Measurements from ENCODE around the gene EXOC4.

Gene EXOC4

GRCh38 chr7:133912916-133913697 lies 660.2 kb downstream of the EXOC4 start:
- DNase-seq (ENCODE audit: low read depth in 1 of 2, low spot score in 1 of 2), result no peak

GRCh38 chr7:133916621-133917020 lies 663.7 kb downstream of the EXOC4 start:
- no peak for DNase-seq (ENCODE audit: low read depth in 1 of 2, low spot score in 1 of 2)

- no peak for DNase-seq (ENCODE audit: low read depth in 1 of 2, low spot score in 1 of 2)
Observed at GRCh38 chr7:133919810-133920209, 666.9 kb downstream of the EXOC4 start.

GRCh38 chr7:133921635-133922182 lies 668.8 kb downstream of the EXOC4 start:
- DNase-seq (ENCODE audit: low read depth in 1 of 2, low spot score in 1 of 2), result no peak

- DNase-seq (ENCODE audit: low read depth in 1 of 2, low spot score in 1 of 2), result no peak
Observed at GRCh38 chr7:133923974-133924373, 671.1 kb downstream of the EXOC4 start.

- no peak for DNase-seq (ENCODE audit: low read depth in 1 of 2, low spot score in 1 of 2)
Observed at GRCh38 chr7:133931053-133931452, 678.2 kb downstream of the EXOC4 start.

- DNase-seq (ENCODE audit: low read depth in 1 of 2, low spot score in 1 of 2), result no peak
Observed at GRCh38 chr7:133932591-133932990, 679.7 kb downstream of the EXOC4 start.

- no peak for DNase-seq (ENCODE audit: low read depth in 1 of 2, low spot score in 1 of 2)
Observed at GRCh38 chr7:133934262-133934976, 681.5 kb downstream of the EXOC4 start.

GRCh38 chr7:133934977-133935330 lies 682.1 kb downstream of the EXOC4 start:
- no peak for DNase-seq (ENCODE audit: low read depth in 1 of 2, low spot score in 1 of 2)

- DNase-seq (ENCODE audit: low read depth in 1 of 2, low spot score in 1 of 2), result no peak
Observed at GRCh38 chr7:133936074-133936473, 683.2 kb downstream of the EXOC4 start.

- DNase-seq (ENCODE audit: low read depth in 1 of 2, low spot score in 1 of 2), result no peak
Observed at GRCh38 chr7:133937786-133938185, 684.9 kb downstream of the EXOC4 start.

- DNase-seq (ENCODE audit: low read depth in 1 of 2, low spot score in 1 of 2), result no peak
Observed at GRCh38 chr7:133940368-133940767, 687.5 kb downstream of the EXOC4 start.

- no peak for DNase-seq (ENCODE audit: low read depth in 1 of 2, low spot score in 1 of 2)
Observed at GRCh38 chr7:133941496-133941895, 688.6 kb downstream of the EXOC4 start.

GRCh38 chr7:133945497-133945896 lies 692.6 kb downstream of the EXOC4 start:
- no peak for DNase-seq (ENCODE audit: low read depth in 1 of 2, low spot score in 1 of 2)

- DNase-seq (ENCODE audit: low read depth in 1 of 2, low spot score in 1 of 2), result no peak
Observed at GRCh38 chr7:133947458-133948254, 694.8 kb downstream of the EXOC4 start.

- no peak for DNase-seq (ENCODE audit: low read depth in 1 of 2, low spot score in 1 of 2)
Observed at GRCh38 chr7:133948588-133948987, 695.7 kb downstream of the EXOC4 start.

- DNase-seq (ENCODE audit: low read depth in 1 of 2, low spot score in 1 of 2), result no peak
Observed at GRCh38 chr7:133950855-133951254, 698.0 kb downstream of the EXOC4 start.

- no peak for DNase-seq (ENCODE audit: low read depth in 1 of 2, low spot score in 1 of 2)
Observed at GRCh38 chr7:133955208-133955607, 702.3 kb downstream of the EXOC4 start.

GRCh38 chr7:133957845-133958244 lies 705.0 kb downstream of the EXOC4 start:
- DNase-seq (ENCODE audit: low read depth in 1 of 2, low spot score in 1 of 2), result no peak

GRCh38 chr7:133958822-133959221 lies 705.9 kb downstream of the EXOC4 start:
- no peak for DNase-seq (ENCODE audit: low read depth in 1 of 2, low spot score in 1 of 2)

GRCh38 chr7:133959505-133959904 lies 706.6 kb downstream of the EXOC4 start:
- DNase-seq (ENCODE audit: low read depth in 1 of 2, low spot score in 1 of 2), result no peak

GRCh38 chr7:133961724-133962123 lies 708.8 kb downstream of the EXOC4 start:
- DNase-seq (ENCODE audit: low read depth in 1 of 2, low spot score in 1 of 2), result no peak

Measured in stimulated activated CD4-positive, alpha-beta T cell treated with anti-CD3 and anti-CD28 coated beads, Interleukin-15, amount 100 ng/mL, for 1 hour (primary cell).